ENCODE measurements around the gene MTERF1. TPM values are rescaled to one million over a fixed set of nuclear protein-coding genes. Genes with fewer than 3 reads are reported as not detected.
A peak's percentile ranks its signal among the peaks of the same experiment; 100 is the strongest.

MTERF1 gene
- total and polyA plus RNA-seq, 9 of the 15 experiments (the other 6 are each of a cell fraction or from before 2014, with no cell fraction given): 15.7 to 49.2 (median 29.1) TPM

GRCh38 chr7:91880016-91880412, 488 bp downstream of the MTERF1 start (continued):
- no peak for TF ChIP-seq SMAD2 (IDR thresholded peaks at IDR 0.05; ENCODE audit: low read depth, low read length)
- TF ChIP-seq JUN (IDR thresholded peaks at IDR 0.05; ENCODE audit: borderline replicate concordance, low read depth, low read length): no peak
- TF ChIP-seq JUN (CRISPR knock-in tag; IDR thresholded peaks at IDR 0.05; ENCODE audit: borderline replicate concordance): no peak
- TF ChIP-seq, protein P1, sequence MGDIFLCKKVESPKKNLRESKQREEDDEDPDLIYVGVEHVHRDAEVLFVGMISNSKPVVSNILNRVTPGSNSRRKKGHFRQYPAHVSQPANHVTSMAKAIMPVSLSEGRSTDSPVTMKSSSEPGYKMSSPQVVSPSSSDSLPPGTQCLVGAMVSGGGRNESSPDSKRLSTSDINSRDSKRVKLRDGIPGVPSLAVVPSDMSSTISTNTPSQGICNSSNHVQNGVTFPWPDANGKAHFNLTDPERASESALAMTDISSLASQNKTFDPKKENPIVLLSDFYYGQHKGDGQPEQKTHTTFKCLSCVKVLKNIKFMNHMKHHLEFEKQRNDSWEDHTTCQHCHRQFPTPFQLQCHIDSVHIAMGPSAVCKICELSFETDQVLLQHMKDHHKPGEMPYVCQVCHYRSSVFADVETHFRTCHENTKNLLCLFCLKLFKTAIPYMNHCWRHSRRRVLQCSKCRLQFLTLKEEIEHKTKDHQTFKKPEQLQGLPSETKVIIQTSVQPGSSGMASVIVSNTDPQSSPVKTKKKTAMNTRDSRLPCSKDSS (IDR thresholded peaks at IDR 0.05; ENCODE audit: low read depth, partially characterized antibody): no peak
- TF ChIP-seq KAT8 (IDR thresholded peaks at IDR 0.05; ENCODE audit: low read depth): no peak
- no peak for TF ChIP-seq FIP1L1 (IDR thresholded peaks at IDR 0.05; ENCODE audit: low read depth, low read length, poor library complexity, severe bottlenecking)
- TF ChIP-seq, protein P2, sequence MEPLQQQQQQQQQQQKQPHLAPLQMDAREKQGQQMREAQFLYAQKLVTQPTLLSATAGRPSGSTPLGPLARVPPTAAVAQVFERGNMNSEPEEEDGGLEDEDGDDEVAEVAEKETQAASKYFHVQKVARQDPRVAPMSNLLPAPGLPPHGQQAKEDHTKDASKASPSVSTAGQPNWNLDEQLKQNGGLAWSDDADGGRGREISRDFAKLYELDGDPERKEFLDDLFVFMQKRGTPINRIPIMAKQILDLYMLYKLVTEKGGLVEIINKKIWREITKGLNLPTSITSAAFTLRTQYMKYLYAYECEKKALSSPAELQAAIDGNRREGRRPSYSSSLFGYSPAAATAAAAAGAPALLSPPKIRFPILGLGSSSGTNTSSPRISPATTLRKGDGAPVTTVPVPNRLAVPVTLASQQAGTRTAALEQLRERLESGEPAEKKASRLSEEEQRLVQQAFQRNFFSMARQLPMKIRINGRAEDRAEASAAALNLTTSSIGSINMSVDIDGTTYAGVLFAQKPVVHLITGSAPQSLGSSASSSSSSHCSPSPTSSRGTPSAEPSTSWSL (CRISPR knock-in tag; IDR thresholded peaks at IDR 0.05; ENCODE audit: borderline replicate concordance): 0 out of 2 replicates have a peak, but pooled peaks have one; percentile 32
- TF ChIP-seq RFX7 (CRISPR knock-in tag; IDR thresholded peaks at IDR 0.05): no peak
- no peak for TF ChIP-seq SMC3 (conservative IDR thresholded peaks at IDR 0.05; ENCODE audit: insufficient read depth, low read depth, low read length)
- no peak for TF ChIP-seq BCOR (IDR thresholded peaks at IDR 0.05)
- no peak for TF ChIP-seq MYBL2 (IDR thresholded peaks at IDR 0.05; ENCODE audit: low read depth)
- TF ChIP-seq MYBL2 (CRISPR knock-in tag; IDR thresholded peaks at IDR 0.05; ENCODE audit: borderline replicate concordance): no peak
- no peak for TF ChIP-seq BCLAF1 (IDR thresholded peaks at IDR 0.05; ENCODE audit: borderline replicate concordance in 1 of 2, control insufficient read depth in 1 of 2, low read depth in 2 of 2, low read length in 1 of 2)
- TF ChIP-seq GABPA (tag; conservative IDR thresholded peaks at IDR 0.05; ENCODE audit: low read depth): no peak
- no peak for TF ChIP-seq ETV5 (CRISPR knock-in tag; IDR thresholded peaks at IDR 0.05; ENCODE audit: low read depth)
- TF ChIP-seq BRD4 (IDR thresholded peaks at IDR 0.05): 0 out of 2 replicates have a peak, but pooled peaks have one; percentile 41
- TF ChIP-seq, protein P3, sequence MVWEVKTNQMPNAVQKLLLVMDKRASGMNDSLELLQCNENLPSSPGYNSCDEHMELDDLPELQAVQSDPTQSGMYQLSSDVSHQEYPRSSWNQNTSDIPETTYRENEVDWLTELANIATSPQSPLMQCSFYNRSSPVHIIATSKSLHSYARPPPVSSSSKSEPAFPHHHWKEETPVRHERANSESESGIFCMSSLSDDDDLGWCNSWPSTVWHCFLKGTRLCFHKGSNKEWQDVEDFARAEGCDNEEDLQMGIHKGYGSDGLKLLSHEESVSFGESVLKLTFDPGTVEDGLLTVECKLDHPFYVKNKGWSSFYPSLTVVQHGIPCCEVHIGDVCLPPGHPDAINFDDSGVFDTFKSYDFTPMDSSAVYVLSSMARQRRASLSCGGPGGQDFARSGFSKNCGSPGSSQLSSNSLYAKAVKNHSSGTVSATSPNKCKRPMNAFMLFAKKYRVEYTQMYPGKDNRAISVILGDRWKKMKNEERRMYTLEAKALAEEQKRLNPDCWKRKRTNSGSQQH (CRISPR knock-in tag; IDR thresholded peaks at IDR 0.05): no peak
- TF ChIP-seq CBX3 (IDR thresholded peaks at IDR 0.05; ENCODE audit: borderline replicate concordance in 1 of 2, low read length in 2 of 2): no peak
- 0 out of 2 replicates have a peak, but pooled peaks have one; percentile 8 for TF ChIP-seq PPARD (CRISPR knock-in tag; IDR thresholded peaks at IDR 0.05)

All from K562 (cell line).